Adrenal gland (tissue), 5 donors: ENCODE results near the gene ACKR2.

Source experiments
- POLR2A ChIP-seq, 2 donors: fragments of 450-650 bp; IDR thresholded peaks; one replicate each; pipeline ENCODE4 v1.6.1; 2017; ENCODE audit warnings: antibody characterized with exemption in 2 of 2, mild to moderate bottlenecking in 2 of 2, moderate library complexity in 1 of 2
- TF ChIP-seq, protein P1 (sequence below), 6 experiments: fragments of 450-650 bp in 4 of 6; fragments of 200-600 bp in 2 of 6; sonication (generic) in 1 of 6; IDR thresholded peaks; 1 replicate in 5 of 6; 2 replicates in 1 of 6; pipeline versions ENCODE4 v1.5.1 to v1.8.0; 2016 to 2021; ENCODE audit warnings: antibody characterized with exemption in 6 of 6, mild to moderate bottlenecking in 2 of 6, moderate library complexity in 1 of 6
- donor health status: DM: no; HTN: no; CAD: no.

DNA sequence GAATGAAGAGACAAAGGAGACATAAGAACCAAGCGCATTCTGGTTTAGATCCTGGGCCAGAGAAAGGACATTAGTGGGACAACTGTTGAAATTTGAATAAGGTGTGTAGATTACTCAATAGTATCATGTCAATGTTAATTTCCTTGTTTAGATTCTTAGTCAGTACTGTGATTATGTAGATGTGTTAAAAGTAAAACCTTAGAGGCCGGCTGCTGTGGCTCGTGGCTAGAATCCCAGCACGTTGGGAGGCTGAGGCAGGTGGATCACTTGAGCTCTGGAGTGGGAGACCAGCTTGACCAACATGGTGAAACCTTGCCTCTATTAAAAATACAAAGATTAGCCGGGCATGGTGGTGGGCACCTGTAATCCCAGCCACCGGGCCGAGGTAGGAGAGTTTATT, 39.8 kb downstream of the ACKR2 start:
- TF ChIP-seq POLR2A (IDR thresholded peaks at IDR 0.05): no peak
- TF ChIP-seq, protein P1, sequence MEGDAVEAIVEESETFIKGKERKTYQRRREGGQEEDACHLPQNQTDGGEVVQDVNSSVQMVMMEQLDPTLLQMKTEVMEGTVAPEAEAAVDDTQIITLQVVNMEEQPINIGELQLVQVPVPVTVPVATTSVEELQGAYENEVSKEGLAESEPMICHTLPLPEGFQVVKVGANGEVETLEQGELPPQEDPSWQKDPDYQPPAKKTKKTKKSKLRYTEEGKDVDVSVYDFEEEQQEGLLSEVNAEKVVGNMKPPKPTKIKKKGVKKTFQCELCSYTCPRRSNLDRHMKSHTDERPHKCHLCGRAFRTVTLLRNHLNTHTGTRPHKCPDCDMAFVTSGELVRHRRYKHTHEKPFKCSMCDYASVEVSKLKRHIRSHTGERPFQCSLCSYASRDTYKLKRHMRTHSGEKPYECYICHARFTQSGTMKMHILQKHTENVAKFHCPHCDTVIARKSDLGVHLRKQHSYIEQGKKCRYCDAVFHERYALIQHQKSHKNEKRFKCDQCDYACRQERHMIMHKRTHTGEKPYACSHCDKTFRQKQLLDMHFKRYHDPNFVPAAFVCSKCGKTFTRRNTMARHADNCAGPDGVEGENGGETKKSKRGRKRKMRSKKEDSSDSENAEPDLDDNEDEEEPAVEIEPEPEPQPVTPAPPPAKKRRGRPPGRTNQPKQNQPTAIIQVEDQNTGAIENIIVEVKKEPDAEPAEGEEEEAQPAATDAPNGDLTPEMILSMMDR (IDR thresholded peaks at IDR 0.05): no peak
